Parathyroid adenoma (tissue), 2 donors: ENCODE results near the gene ZFAND3.

Experiments used
- H2AFZ ChIP-seq: fragments of 300-600 bp; sonication (generic); one replicate; pipeline ENCODE4 v1.7.0; 2017; ENCODE audit warnings: antibody characterized with exemption, mild to moderate bottlenecking
- H3K27ac ChIP-seq: fragments of 300-600 bp; sonication (generic); one replicate; pipeline ENCODE4 v1.7.0; 2017
- H3K27me3 ChIP-seq: fragments of 300-600 bp; sonication (generic); one replicate; pipeline ENCODE4 v1.7.0; 2017; ENCODE audit warnings: low read length; ENCODE audit not compliant: control insufficient read depth, insufficient read depth
- H3K36me3 ChIP-seq: fragments of 300-600 bp; sonication (generic); one replicate; pipeline ENCODE4 v1.7.0; 2017; ENCODE audit warnings: low read length; ENCODE audit not compliant: control insufficient read depth, insufficient read depth
- H3K4me1 ChIP-seq: fragments of 300-600 bp; sonication (generic); one replicate; pipeline ENCODE4 v1.7.0; 2017; ENCODE audit warnings: control low read depth
- H3K4me2 ChIP-seq: fragments of 300-600 bp; sonication (generic); one replicate; pipeline ENCODE4 v1.7.0; 2017; ENCODE audit warnings: low read length
- H3K4me3 ChIP-seq: fragments of 300-600 bp; sonication (generic); one replicate; pipeline ENCODE4 v1.7.0; 2017; ENCODE audit warnings: low read depth, low read length
- H3K79me2 ChIP-seq: fragments of 300-600 bp; sonication (generic); one replicate; pipeline ENCODE4 v1.7.0; 2017; ENCODE audit warnings: control low read depth
- H3K9ac ChIP-seq: fragments of 300-600 bp; sonication (generic); one replicate; pipeline ENCODE4 v1.7.0; 2017; ENCODE audit warnings: mild to moderate bottlenecking
- H3K9me3 ChIP-seq: fragments of 300-600 bp; sonication (generic); one replicate; pipeline ENCODE4 v1.7.0; 2017; ENCODE audit warnings: low read length; ENCODE audit not compliant: control insufficient read depth
- TF ChIP-seq, protein P1 (sequence below): fragments of 300-600 bp; sonication (generic); IDR thresholded peaks from one replicate; pipeline ENCODE4 v1.7.0; 2017; ENCODE audit warnings: antibody characterized with exemption, mild to moderate bottlenecking
- donor health status: primary hyperparathyroidism.

ZFAND3 gene

GRCh38 chr6:38179300-38179699 is 359.8 kb downstream of the ZFAND3 start:
- TF ChIP-seq, protein P1, sequence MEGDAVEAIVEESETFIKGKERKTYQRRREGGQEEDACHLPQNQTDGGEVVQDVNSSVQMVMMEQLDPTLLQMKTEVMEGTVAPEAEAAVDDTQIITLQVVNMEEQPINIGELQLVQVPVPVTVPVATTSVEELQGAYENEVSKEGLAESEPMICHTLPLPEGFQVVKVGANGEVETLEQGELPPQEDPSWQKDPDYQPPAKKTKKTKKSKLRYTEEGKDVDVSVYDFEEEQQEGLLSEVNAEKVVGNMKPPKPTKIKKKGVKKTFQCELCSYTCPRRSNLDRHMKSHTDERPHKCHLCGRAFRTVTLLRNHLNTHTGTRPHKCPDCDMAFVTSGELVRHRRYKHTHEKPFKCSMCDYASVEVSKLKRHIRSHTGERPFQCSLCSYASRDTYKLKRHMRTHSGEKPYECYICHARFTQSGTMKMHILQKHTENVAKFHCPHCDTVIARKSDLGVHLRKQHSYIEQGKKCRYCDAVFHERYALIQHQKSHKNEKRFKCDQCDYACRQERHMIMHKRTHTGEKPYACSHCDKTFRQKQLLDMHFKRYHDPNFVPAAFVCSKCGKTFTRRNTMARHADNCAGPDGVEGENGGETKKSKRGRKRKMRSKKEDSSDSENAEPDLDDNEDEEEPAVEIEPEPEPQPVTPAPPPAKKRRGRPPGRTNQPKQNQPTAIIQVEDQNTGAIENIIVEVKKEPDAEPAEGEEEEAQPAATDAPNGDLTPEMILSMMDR, result no peak
- H3K4me3 ChIP-seq, result no peak overlapping the region
- no peaks in the 10 kb centered on the region for H3K4me1 ChIP-seq
- no peaks in the 10 kb centered on the region for H3K9me3 ChIP-seq
- H2AFZ ChIP-seq, result no peak overlapping the region
- no peak overlapping the region for H3K27ac ChIP-seq
- H3K36me3 ChIP-seq, result no peaks in the 10 kb centered on the region
- no peak overlapping the region for H3K4me2 ChIP-seq
- H3K9ac ChIP-seq, result no peak overlapping the region
- no peaks in the 10 kb centered on the region for H3K79me2 ChIP-seq
- H3K27me3 ChIP-seq, result no peaks in the 10 kb centered on the region

GRCh38 chr6:38179794-38180430 is 360.4 kb downstream of the ZFAND3 start:
- no peak overlapping the region for H3K4me2 ChIP-seq
- H2AFZ ChIP-seq, result no peak overlapping the region
- H3K36me3 ChIP-seq, result no peaks in the 10 kb centered on the region
- TF ChIP-seq, protein P1, result no peak
- H3K79me2 ChIP-seq, result no peaks in the 10 kb centered on the region
- H3K27ac ChIP-seq, result no peak overlapping the region
- H3K9ac ChIP-seq, result no peak overlapping the region
- H3K4me1 ChIP-seq, result no peaks in the 10 kb centered on the region
- no peaks in the 10 kb centered on the region for H3K9me3 ChIP-seq
- H3K27me3 ChIP-seq, result no peaks in the 10 kb centered on the region
- no peak overlapping the region for H3K4me3 ChIP-seq

GRCh38 chr6:38180586-38180985 is 361.1 kb downstream of the ZFAND3 start:
- Histone ChIP-seq H3K27me3 (no peaks in the 10 kb centered on the region), H3K9me3 (no peaks in the 10 kb centered on the region), H3K36me3 (no peaks in the 10 kb centered on the region), H3K4me2 (no peak overlapping the region), H3K27ac (no peak overlapping the region), H3K4me1 (no peaks in the 10 kb centered on the region), H3K4me3 (no peak overlapping the region), H2AFZ (no peak overlapping the region), H3K79me2 (no peaks in the 10 kb centered on the region), H3K9ac (no peak overlapping the region)
- TF ChIP-seq, protein P1, result no peak

DNA sequence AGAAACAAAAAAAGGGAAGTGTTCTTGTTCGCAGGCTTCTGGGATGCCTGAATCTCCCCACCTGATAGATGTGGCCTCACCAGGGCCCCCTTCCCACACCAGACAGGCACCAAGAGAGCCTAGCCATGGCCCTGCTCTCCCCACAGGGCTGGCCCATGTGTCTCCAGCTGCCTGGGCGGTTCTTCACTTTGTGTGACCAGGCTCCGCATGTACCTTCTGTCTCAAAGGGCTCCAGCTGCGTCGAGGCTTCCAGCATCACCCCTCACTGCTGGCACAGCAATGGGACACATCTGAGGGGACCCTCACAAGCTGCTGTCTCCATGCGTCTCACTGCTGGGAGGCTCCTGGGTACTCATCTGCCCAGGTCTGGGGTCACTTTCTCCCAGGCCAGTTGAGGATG is 362.9 kb downstream of the ZFAND3 start:
- TF ChIP-seq, protein P1, result no peak
- Histone ChIP-seq H3K9me3 (no peaks in the 10 kb centered on the region), H3K36me3 (no peaks in the 10 kb centered on the region)

More for the DNA sequence above, 362.9 kb downstream of the ZFAND3 start:
- Histone ChIP-seq H3K4me1 (no peaks in the 10 kb centered on the region), H3K27me3 (no peaks in the 10 kb centered on the region), H2AFZ (no peak overlapping the region), H3K9ac (no peak overlapping the region), H3K27ac (no peak overlapping the region), H3K79me2 (peaks cover 3% of the 10 kb centered on the region), H3K4me3 (no peak overlapping the region), H3K4me2 (no peak overlapping the region)
